MM.1S (cell line): ENCODE results near the gene CABLES2.

ENCODE experiments used
- CTCF ChIP-seq: fragments of 300-600 bp; sonication (generic); IDR thresholded peaks from 2 replicates; pipeline ENCODE4 v1.5.1; 2016; ENCODE audit warnings: antibody characterized with exemption, low read length, mixed read lengths
- EZH2 ChIP-seq: fragments of 300-600 bp; sonication (generic); optimal IDR thresholded peaks from 2 replicates; pipeline ENCODE3; 2017; ENCODE audit warnings: low read depth, mild to moderate bottlenecking, antibody characterized with exemption, low read length, mixed read lengths

DNA sequence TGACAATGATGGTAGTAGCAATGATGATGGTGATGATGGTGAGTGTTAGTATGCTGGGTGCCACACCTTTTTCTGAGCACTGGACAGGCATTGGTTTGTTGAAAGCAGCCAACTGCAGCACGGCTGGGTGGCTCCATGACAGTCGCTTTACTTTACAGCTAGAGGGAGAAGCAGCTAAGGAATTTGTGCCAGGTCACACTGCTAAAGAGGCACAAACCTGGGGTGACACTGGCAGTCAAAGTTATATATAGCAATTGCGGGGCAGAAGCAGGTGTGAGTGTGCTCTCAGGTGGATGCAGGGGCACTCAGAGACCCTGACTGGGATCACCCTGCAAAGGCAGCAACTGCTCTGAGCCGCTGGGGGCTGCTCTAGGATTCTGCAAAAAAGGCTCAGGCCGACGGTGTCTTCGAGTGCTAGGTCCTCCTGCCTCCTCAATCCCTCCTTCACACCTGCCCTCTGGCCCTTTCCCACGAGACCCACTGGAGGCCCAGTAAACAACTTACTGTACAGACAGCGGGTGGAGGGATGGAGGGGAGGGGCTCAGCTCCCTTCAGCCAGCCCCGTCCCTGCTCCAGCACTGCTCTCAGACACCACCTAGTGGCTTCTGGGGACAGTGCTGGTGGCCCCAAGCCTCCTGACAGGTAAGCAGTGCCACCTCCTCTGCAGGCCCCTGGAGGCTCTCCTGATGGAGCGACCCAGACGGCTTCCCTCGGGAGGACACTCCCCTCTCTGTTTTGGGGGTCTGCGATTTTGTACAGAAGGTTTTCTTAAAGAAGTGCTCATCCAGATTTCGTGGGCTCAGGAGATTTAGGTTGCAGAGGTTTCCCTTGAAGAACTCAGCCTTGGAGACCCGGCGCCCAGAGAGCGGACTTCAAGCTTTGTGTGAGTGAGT is 24.5 kb downstream of the CABLES2 start:
- TF ChIP-seq CTCF = peak; percentile 95
- no peak for TF ChIP-seq EZH2
